Measurements from ENCODE around the gene NME9. TPM values are rescaled to one million over a fixed set of nuclear protein-coding genes. Genes with fewer than 3 reads are reported as not detected.

The NME9 gene
- total RNA-seq, 1 experiment from 2014 or later, result not detected

GRCh38 chr3:138323971-138324370 is 5.7 kb downstream of the NME9 start:
- no TSS peak for BruUV-seq (replicated peaks)
- H3K9me3 ChIP-seq, result no peaks in the 10 kb centered on the region
- no peaks in the 10 kb centered on the region for H3K27me3 ChIP-seq (replicated peaks; ENCODE audit: control insufficient read depth, insufficient read depth, low read length)
- intact Hi-C loops (cut with micrococcal nuclease; ENCODE audit: unreplicated experiment), result no loop called here
- POLR2A ChIA-PET, result no interaction called here
- no peak for TF ChIP-seq CTCF (IDR thresholded peaks at IDR 0.05; ENCODE audit: insufficient read depth in 1 of 2, low read depth in 1 of 2, low read length in 1 of 2, severe bottlenecking in 1 of 2, unreplicated experiment in 1 of 2)
- H3K36me3 ChIP-seq (ENCODE audit: control insufficient read depth, insufficient read depth, low read length), result no peaks in the 10 kb centered on the region
- peaks cover 5% of the 10 kb centered on the region for H3K36me3 Mint-ChIP-seq (ENCODE audit: insufficient read depth, unreplicated experiment)
- H3K27me3 Mint-ChIP-seq (ENCODE audit: insufficient read depth, unreplicated experiment), result no peaks in the 10 kb centered on the region
- DNase-seq, result no peak
- no peak overlapping the region for H3K4me3 ChIP-seq (ENCODE audit: low read depth, low read length)
- CTCF ChIA-PET, result no interaction called here
- no peak overlapping the region for H3K27ac Mint-ChIP-seq (ENCODE audit: unreplicated experiment)
- no peaks in the 10 kb centered on the region for H3K4me1 ChIP-seq
- H3K4me1 Mint-ChIP-seq (ENCODE audit: low read depth, unreplicated experiment), result no peaks in the 10 kb centered on the region
- no peaks in the 10 kb centered on the region for H3K9me3 Mint-ChIP-seq (ENCODE audit: unreplicated experiment)
- no peak overlapping the region for H3K4me3 Mint-ChIP-seq (ENCODE audit: unreplicated experiment)

- H3K4me1 ChIP-seq, result no peaks in the 10 kb centered on the region
- BruUV-seq (replicated peaks), result no TSS peak
- POLR2A ChIA-PET, result no interaction called here
These were observed 12.0 kb downstream of the NME9 start for GRCh38 chr3:138317687-138318086.

GRCh38 chr3:138314751-138315150 is 14.9 kb downstream of the NME9 start:
- no peak for DNase-seq
- no peaks in the 10 kb centered on the region for H3K4me1 Mint-ChIP-seq (ENCODE audit: low read depth, unreplicated experiment)
- peaks cover 8% of the 10 kb centered on the region for H3K9me3 Mint-ChIP-seq (ENCODE audit: unreplicated experiment)
- intact Hi-C loops (cut with micrococcal nuclease; ENCODE audit: unreplicated experiment), result no loop called here
- no peaks in the 10 kb centered on the region for H3K27me3 ChIP-seq (replicated peaks; ENCODE audit: control insufficient read depth, insufficient read depth, low read length)
- BruUV-seq (replicated peaks), result no TSS peak
- no peak overlapping the region for H3K4me3 ChIP-seq (ENCODE audit: low read depth, low read length)
- POLR2A ChIA-PET, result no interaction called here
- CTCF ChIA-PET, result no interaction called here
- H3K36me3 ChIP-seq (ENCODE audit: control insufficient read depth, insufficient read depth, low read length), result no peaks in the 10 kb centered on the region
- H3K27ac Mint-ChIP-seq (ENCODE audit: unreplicated experiment), result no peak overlapping the region
- peaks cover 23% of the 10 kb centered on the region for H3K27me3 Mint-ChIP-seq (ENCODE audit: insufficient read depth, unreplicated experiment)
- no peak overlapping the region for H3K4me3 Mint-ChIP-seq (ENCODE audit: unreplicated experiment)
- H3K9me3 ChIP-seq, result no peaks in the 10 kb centered on the region
- no peak for TF ChIP-seq CTCF (IDR thresholded peaks at IDR 0.05; ENCODE audit: insufficient read depth in 1 of 2, low read depth in 1 of 2, low read length in 1 of 2, severe bottlenecking in 1 of 2, unreplicated experiment in 1 of 2)
- no peaks in the 10 kb centered on the region for H3K4me1 ChIP-seq
- H3K36me3 Mint-ChIP-seq (ENCODE audit: insufficient read depth, unreplicated experiment), result no peaks in the 10 kb centered on the region

More at GRCh38 chr3:138317687-138318086, 12.0 kb downstream of the NME9 start:
- Histone ChIP-seq H3K4me3 (ENCODE audit: low read depth, low read length) (no peak overlapping the region), H3K27me3 (replicated peaks; ENCODE audit: control insufficient read depth, insufficient read depth, low read length) (no peaks in the 10 kb centered on the region), H3K36me3 (ENCODE audit: control insufficient read depth, insufficient read depth, low read length) (no peaks in the 10 kb centered on the region), H3K9me3 (no peaks in the 10 kb centered on the region)
- H3K4me3 Mint-ChIP-seq (ENCODE audit: unreplicated experiment), result no peak overlapping the region
- H3K27me3 Mint-ChIP-seq (ENCODE audit: insufficient read depth, unreplicated experiment), result peaks cover 5% of the 10 kb centered on the region
- no peaks in the 10 kb centered on the region for H3K9me3 Mint-ChIP-seq (ENCODE audit: unreplicated experiment)
- no peak for TF ChIP-seq CTCF (IDR thresholded peaks at IDR 0.05; ENCODE audit: insufficient read depth in 1 of 2, low read depth in 1 of 2, low read length in 1 of 2, severe bottlenecking in 1 of 2, unreplicated experiment in 1 of 2)
- no peak for DNase-seq
- CTCF ChIA-PET, result no interaction called here
- H3K36me3 Mint-ChIP-seq (ENCODE audit: insufficient read depth, unreplicated experiment), result peaks cover 5% of the 10 kb centered on the region
- intact Hi-C loops (cut with micrococcal nuclease; ENCODE audit: unreplicated experiment), result no loop called here
- no peaks in the 10 kb centered on the region for H3K4me1 Mint-ChIP-seq (ENCODE audit: low read depth, unreplicated experiment)
- no peak overlapping the region for H3K27ac Mint-ChIP-seq (ENCODE audit: unreplicated experiment)
